Osteocyte (in vitro differentiated cells): Measurements from ENCODE around the gene ALK. TPM values are rescaled to one million over a fixed set of nuclear protein-coding genes. Genes with fewer than 3 reads are reported as not detected.

Experiments used
- DNase-seq: peaks from one replicate; pipeline ENCODE4 v3.0.0; 2021; ENCODE audit warnings: mixed read lengths; ENCODE audit not compliant: unreplicated experiment; ENCODE audit errors: extremely low spot score
- H3K27ac Mint-ChIP-seq: one replicate; pipeline ENCODE4 v1.8.0; 2021; ENCODE audit warnings: mild to moderate bottlenecking, mixed read lengths; ENCODE audit not compliant: unreplicated experiment
- H3K27me3 Mint-ChIP-seq: one replicate; pipeline ENCODE4 v1.8.0; 2021; ENCODE audit warnings: mixed read lengths; ENCODE audit not compliant: unreplicated experiment
- H3K36me3 Mint-ChIP-seq: one replicate; pipeline ENCODE4 v1.8.0; 2021; ENCODE audit warnings: mixed read lengths; ENCODE audit not compliant: unreplicated experiment
- H3K4me1 Mint-ChIP-seq: one replicate; pipeline ENCODE4 v1.8.0; 2021; ENCODE audit warnings: mixed read lengths; ENCODE audit not compliant: unreplicated experiment
- H3K4me3 Mint-ChIP-seq: one replicate; pipeline ENCODE4 v1.8.0; 2021; ENCODE audit warnings: mild to moderate bottlenecking, moderate library complexity, mixed read lengths; ENCODE audit not compliant: unreplicated experiment
- H3K9me3 Mint-ChIP-seq: one replicate; pipeline ENCODE4 v1.8.0; 2021; ENCODE audit warnings: mixed read lengths; ENCODE audit not compliant: unreplicated experiment
- total RNA-seq: library from RNA; stranded (reverse); gene quantifications from 2 replicates; pipeline ENCODE4 v1.2.1, GENCODE V29; 2021
- TF ChIP-seq, protein P1 (sequence below): fragments of 200-600 bp; sonication (generic); IDR thresholded peaks from 2 replicates; pipeline ENCODE4 v1.5.0; 2021; ENCODE audit warnings: antibody characterized with exemption, mild to moderate bottlenecking, moderate library complexity

ALK gene
- total RNA-seq, 1 donor from 2014 or later: not detected

DNA sequence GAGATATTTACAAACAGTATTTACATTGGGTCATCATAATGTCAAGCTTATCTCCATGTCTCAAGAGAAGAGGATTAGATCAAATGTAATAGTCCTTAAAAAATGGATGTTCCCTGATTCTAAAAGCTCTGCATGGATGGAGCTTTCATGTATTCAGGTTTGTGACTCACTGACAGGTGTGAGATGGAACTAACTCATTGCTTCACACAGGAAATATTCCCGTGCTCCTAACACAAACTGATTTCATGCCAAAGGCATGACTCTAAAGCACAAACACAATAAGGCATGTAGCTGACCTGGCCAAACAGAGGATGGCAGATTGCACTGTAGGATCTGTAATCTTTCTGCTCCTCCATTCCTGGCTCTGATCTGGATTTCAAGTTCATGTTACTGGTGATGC is 110.0 kb downstream of the ALK start:
- no peaks in the 10 kb centered on the region for H3K4me1 Mint-ChIP-seq
- TF ChIP-seq, protein P1, sequence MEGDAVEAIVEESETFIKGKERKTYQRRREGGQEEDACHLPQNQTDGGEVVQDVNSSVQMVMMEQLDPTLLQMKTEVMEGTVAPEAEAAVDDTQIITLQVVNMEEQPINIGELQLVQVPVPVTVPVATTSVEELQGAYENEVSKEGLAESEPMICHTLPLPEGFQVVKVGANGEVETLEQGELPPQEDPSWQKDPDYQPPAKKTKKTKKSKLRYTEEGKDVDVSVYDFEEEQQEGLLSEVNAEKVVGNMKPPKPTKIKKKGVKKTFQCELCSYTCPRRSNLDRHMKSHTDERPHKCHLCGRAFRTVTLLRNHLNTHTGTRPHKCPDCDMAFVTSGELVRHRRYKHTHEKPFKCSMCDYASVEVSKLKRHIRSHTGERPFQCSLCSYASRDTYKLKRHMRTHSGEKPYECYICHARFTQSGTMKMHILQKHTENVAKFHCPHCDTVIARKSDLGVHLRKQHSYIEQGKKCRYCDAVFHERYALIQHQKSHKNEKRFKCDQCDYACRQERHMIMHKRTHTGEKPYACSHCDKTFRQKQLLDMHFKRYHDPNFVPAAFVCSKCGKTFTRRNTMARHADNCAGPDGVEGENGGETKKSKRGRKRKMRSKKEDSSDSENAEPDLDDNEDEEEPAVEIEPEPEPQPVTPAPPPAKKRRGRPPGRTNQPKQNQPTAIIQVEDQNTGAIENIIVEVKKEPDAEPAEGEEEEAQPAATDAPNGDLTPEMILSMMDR: no peak
- no peaks in the 10 kb centered on the region for H3K9me3 Mint-ChIP-seq
- peaks cover 2% of the 10 kb centered on the region for H3K27me3 Mint-ChIP-seq
- no peak for DNase-seq
- no peak overlapping the region for H3K4me3 Mint-ChIP-seq
- no peak overlapping the region for H3K27ac Mint-ChIP-seq
- H3K36me3 Mint-ChIP-seq: no peaks in the 10 kb centered on the region

GRCh38 chr2:29810956-29811355 is 110.4 kb downstream of the ALK start:
- Mint-ChIP-seq H3K27ac (no peak overlapping the region), H3K27me3 (peaks cover 2% of the 10 kb centered on the region), H3K4me3 (no peak overlapping the region), H3K36me3 (no peaks in the 10 kb centered on the region), H3K9me3 (no peaks in the 10 kb centered on the region), H3K4me1 (no peaks in the 10 kb centered on the region)
- DNase-seq: no peak
- TF ChIP-seq, protein P1: no peak

DNA sequence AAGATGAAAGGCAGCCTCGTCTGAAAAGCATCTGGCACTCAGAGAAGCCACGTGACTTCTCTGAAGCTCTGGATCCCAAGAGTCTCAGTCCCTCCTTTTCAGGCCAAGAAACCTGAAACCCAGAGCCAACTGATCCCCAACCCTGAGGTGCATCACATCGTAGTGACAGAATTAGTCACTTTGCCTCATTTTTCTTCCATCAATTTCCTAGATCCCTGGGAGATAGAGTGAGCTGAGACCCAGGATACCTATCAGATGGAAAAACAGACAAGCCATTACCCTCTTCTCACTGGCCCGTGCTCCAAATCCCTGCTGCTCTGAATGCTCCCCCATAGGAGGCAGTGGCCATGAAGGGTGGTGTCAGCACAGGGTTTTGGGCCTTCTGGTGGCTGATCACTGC is 113.1 kb downstream of the ALK start:
- Mint-ChIP-seq H3K27me3 (peaks cover 2% of the 10 kb centered on the region), H3K4me3 (no peak overlapping the region)

DNA sequence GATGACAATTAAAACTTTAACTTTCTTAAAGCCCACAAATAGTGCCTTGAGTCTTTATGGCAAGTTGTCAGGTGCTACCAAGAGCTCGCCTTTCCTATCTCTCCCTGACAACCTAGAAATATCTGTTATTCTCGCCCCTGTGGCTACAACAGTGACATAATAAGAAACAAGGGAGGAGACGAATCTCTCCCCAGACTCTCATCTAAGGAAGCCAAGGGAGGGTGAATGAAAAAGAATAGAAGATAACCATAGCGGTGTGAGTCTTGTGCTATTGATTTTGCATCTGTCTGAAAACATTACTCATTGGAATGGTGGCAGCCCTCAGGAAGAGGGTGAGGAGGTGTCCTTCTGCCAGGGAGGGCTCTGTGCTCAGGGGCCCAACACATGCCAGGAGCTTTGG is 114.3 kb downstream of the ALK start:
- peaks cover 6% of the 10 kb centered on the region for H3K9me3 Mint-ChIP-seq
- no peak overlapping the region for H3K4me3 Mint-ChIP-seq
- TF ChIP-seq, protein P1: no peak
- DNase-seq: no peak
- no peak overlapping the region for H3K27ac Mint-ChIP-seq
- H3K27me3 Mint-ChIP-seq: peaks cover 2% of the 10 kb centered on the region
- H3K4me1 Mint-ChIP-seq: no peaks in the 10 kb centered on the region
- H3K36me3 Mint-ChIP-seq: no peaks in the 10 kb centered on the region

More for the DNA sequence above, 113.1 kb downstream of the ALK start:
- DNase-seq: no peak
- TF ChIP-seq, protein P1: no peak
- H3K4me1 Mint-ChIP-seq: no peaks in the 10 kb centered on the region
- peaks cover 6% of the 10 kb centered on the region for H3K9me3 Mint-ChIP-seq
- no peak overlapping the region for H3K27ac Mint-ChIP-seq
- no peaks in the 10 kb centered on the region for H3K36me3 Mint-ChIP-seq

DNA sequence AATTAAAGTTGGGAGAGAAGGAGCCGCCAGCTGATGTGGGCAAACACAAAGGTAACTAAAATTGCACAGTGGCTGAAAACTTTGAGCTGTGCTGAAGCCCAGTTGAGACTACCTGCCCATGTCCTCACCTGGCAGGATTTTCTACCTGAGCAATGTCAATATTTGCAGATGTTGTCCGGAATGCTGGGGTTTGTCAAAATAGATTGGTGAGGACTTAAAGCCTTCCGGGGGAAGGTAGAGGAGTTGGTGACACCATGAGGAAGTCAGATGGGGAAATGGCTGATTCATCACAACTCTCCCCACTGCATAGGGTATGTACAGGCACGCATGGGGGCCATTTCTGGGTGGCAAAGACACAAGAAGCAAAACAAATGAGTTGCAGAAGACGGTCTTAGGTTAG is 114.9 kb downstream of the ALK start:
- H3K36me3 Mint-ChIP-seq: no peaks in the 10 kb centered on the region
- no peak overlapping the region for H3K4me3 Mint-ChIP-seq
- DNase-seq: no peak
- peaks cover 4% of the 10 kb centered on the region for H3K27me3 Mint-ChIP-seq
- TF ChIP-seq, protein P1: no peak
- H3K9me3 Mint-ChIP-seq: peaks cover 6% of the 10 kb centered on the region
- no peaks in the 10 kb centered on the region for H3K4me1 Mint-ChIP-seq
- no peak overlapping the region for H3K27ac Mint-ChIP-seq
